ENCODE results near the gene ELAPOR2. TPM values are rescaled to one million over a fixed set of nuclear protein-coding genes. Genes with fewer than 3 reads are reported as not detected.

ELAPOR2 gene
- total and polyA plus RNA-seq, 2 of the 13 experiments (the other 11 are each of a cell fraction or from before 2014, with no cell fraction given), result 7.8 to 8.4 TPM

DNA sequence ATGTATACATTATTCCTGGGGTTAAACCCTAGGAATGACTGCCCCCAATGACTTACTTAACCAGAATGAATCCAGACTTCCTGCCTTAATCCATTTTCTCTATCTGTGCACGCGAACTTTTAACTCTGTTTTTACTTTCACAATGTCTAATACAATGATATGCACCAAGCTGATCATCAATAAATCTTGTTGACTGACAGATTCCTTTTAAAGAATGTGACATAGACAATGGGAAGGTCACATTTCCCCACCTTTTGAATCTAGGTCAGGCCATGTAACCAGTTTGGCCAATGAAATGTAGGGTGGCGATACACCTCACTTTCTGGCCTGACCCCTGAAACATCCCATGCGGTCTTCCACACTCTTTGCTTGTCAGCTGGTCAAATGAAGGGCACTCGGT is 23.2 kb upstream of the ELAPOR2 start (continued):
- TF ChIP-seq HMG20B (CRISPR knock-in tag; conservative IDR thresholded peaks at IDR 0.05) (no peak), ZNF343 (CRISPR knock-in tag; IDR thresholded peaks at IDR 0.05) (no peak), ERF (CRISPR knock-in tag; IDR thresholded peaks at IDR 0.05) (no peak), SIN3A (IDR thresholded peaks at IDR 0.05; ENCODE audit: borderline replicate concordance, low read depth, low read length) (no peak)

DNA sequence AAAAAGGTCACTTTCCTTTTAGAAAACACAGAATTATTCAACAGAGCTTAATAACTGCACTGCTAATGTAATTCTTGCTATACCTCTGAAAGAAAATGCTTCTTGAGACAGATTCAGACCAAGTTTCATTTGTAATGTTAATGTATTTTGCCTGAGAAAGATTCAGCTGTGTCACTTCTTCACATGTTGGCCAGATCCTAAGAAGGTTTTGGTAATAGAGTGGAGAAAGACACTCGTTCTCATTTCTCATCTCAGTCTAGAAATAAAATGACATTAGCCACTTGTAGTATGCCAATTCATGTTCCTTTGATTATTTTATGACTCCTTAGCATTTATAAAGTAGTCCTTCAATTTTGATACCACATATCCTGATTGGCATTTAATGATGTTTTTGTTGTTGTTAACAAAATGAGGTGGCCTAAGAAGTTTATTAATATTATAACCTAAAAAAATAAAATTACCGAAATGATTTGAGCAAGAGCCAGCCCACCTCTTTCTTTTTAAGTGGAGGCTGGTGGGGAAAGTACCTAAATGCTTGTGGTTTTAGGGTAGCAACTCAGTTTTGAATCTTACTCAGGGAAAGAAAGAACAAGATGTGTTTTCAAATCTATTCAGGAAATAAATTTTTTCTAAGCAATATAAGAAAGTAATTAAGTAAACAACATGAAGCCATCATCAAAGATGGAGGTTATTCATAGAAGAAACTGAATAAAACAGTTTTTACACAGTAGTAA is 16.4 kb upstream of the ELAPOR2 start:
- intact Hi-C loops (cut with micrococcal nuclease; ENCODE audit: unreplicated experiment), result no loop called here
- H3K27me3 ChIP-seq (ENCODE audit: control insufficient read depth in 1 of 2, insufficient read depth in 2 of 2, low read length in 2 of 2), result no peaks in the 10 kb centered on the region
- no peaks in the 10 kb centered on the region for H3K9me3 ChIP-seq (ENCODE audit: low read length)
- DNase-seq (ENCODE audit: low spot score) (no peak), ATAC-seq (no peak), FAIRE-seq (no peak)
- POLR2A ChIA-PET, result no interaction called here
- no peak overlapping the region for H2AFZ ChIP-seq (ENCODE audit: low read length)
- H3K4me2 ChIP-seq (ENCODE audit: low read depth, low read length), result no peak overlapping the region
- CTCF ChIA-PET (ENCODE audit: low intra/inter-chr PET ratio, low total read pairs), result no interaction called here
- H3K9ac ChIP-seq (ENCODE audit: insufficient read depth, low read depth, low read length), result no peak overlapping the region
- no TSS peak for BruUV-seq (replicated peaks)
- TF ChIP-seq RFXAP (CRISPR knock-in tag; IDR thresholded peaks at IDR 0.05; ENCODE audit: borderline replicate concordance) (no peak), TEAD2 (CRISPR knock-in tag; IDR thresholded peaks at IDR 0.05) (no peak), ZNF878 (CRISPR knock-in tag; IDR thresholded peaks at IDR 0.05) (no peak), POLR2A (IDR thresholded peaks at IDR 0.05; ENCODE audit: insufficient read depth in 1 of 2, low read depth in 2 of 2, low read length in 2 of 2) (no peak), CBFB (CRISPR knock-in tag; IDR thresholded peaks at IDR 0.05) (no peak), PAF1 (CRISPR knock-in tag; IDR thresholded peaks at IDR 0.05) (no peak), ZFP36L2 (CRISPR knock-in tag; IDR thresholded peaks at IDR 0.05) (no peak), ZSCAN9 (CRISPR knock-in tag; IDR thresholded peaks at IDR 0.05; ENCODE audit: borderline replicate concordance) (no peak), ZNF557 (CRISPR knock-in tag; IDR thresholded peaks at IDR 0.05) (no peak), ZSCAN22 (CRISPR knock-in tag; IDR thresholded peaks at IDR 0.05) (no peak), NPAS2 (CRISPR knock-in tag; IDR thresholded peaks at IDR 0.05; ENCODE audit: borderline replicate concordance) (no peak), JARID2 (CRISPR knock-in tag; IDR thresholded peaks at IDR 0.05; ENCODE audit: insufficient replicate concordance) (no peak), PHF8 (CRISPR knock-in tag; IDR thresholded peaks at IDR 0.05) (no peak), DNMT1 (CRISPR knock-in tag; IDR thresholded peaks at IDR 0.05) (no peak), HMG20A (CRISPR knock-in tag; IDR thresholded peaks at IDR 0.05; ENCODE audit: borderline replicate concordance) (no peak), EED (CRISPR knock-in tag; IDR thresholded peaks at IDR 0.05) (no peak), ZNF567 (CRISPR knock-in tag; IDR thresholded peaks at IDR 0.05; ENCODE audit: borderline replicate concordance) (no peak)
- TF ChIP-seq, protein P1, sequence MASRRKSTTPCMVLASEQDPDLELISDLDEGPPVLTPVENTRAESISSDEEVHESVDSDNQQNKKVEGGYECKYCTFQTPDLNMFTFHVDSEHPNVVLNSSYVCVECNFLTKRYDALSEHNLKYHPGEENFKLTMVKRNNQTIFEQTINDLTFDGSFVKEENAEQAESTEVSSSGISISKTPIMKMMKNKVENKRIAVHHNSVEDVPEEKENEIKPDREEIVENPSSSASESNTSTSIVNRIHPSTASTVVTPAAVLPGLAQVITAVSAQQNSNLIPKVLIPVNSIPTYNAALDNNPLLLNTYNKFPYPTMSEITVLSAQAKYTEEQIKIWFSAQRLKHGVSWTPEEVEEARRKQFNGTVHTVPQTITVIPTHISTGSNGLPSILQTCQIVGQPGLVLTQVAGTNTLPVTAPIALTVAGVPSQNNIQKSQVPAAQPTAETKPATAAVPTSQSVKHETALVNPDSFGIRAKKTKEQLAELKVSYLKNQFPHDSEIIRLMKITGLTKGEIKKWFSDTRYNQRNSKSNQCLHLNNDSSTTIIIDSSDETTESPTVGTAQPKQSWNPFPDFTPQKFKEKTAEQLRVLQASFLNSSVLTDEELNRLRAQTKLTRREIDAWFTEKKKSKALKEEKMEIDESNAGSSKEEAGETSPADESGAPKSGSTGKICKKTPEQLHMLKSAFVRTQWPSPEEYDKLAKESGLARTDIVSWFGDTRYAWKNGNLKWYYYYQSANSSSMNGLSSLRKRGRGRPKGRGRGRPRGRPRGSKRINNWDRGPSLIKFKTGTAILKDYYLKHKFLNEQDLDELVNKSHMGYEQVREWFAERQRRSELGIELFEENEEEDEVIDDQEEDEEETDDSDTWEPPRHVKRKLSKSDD (CRISPR knock-in tag; IDR thresholded peaks at IDR 0.05; ENCODE audit: low read depth), result no peak
- TF ChIP-seq, protein P2, sequence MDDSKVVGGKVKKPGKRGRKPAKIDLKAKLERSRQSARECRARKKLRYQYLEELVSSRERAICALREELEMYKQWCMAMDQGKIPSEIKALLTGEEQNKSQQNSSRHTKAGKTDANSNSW (CRISPR knock-in tag; IDR thresholded peaks at IDR 0.05; ENCODE audit: borderline replicate concordance), result no peak
- H3K4me3 ChIP-seq (replicated peaks in 1 of 3; ENCODE audit: insufficient read depth in 1 of 3, low read depth in 2 of 3, low read length in 3 of 3), result no peak overlapping the region
- no peaks in the 10 kb centered on the region for H3K36me3 ChIP-seq (replicated peaks in 1 of 2; ENCODE audit: control insufficient read depth in 1 of 2, insufficient read depth in 2 of 2, low read length in 2 of 2)
- no peaks in the 10 kb centered on the region for H3K4me1 ChIP-seq (ENCODE audit: insufficient read depth, low read length)
- in situ Hi-C loops (cut with HindIII; ENCODE audit: extremely low pct_ligation_motif_present, low pct_unique_long_range_greater_than_20kb), result no loop called here
- H3K79me2 ChIP-seq (ENCODE audit: insufficient read depth, low read length), result no peaks in the 10 kb centered on the region
- WGBS (ENCODE audit: low lambda C conversion rate), result 1% methylated on average over 2 of the region's 2 CpGs
- H3K27ac ChIP-seq (ENCODE audit: extremely low read length, insufficient read depth, low read length), result no peak overlapping the region
- no peaks in the 10 kb centered on the region for H4K20me1 ChIP-seq (ENCODE audit: insufficient read depth, low read length)

All from HepG2 (cell line).